ENCODE results near the gene CEP104. TPM values are rescaled to one million over a fixed set of nuclear protein-coding genes. Genes with fewer than 3 reads are reported as not detected.

Gene CEP104
- total RNA-seq, 1 donor from 2014 or later, result 23.8 TPM

DNA sequence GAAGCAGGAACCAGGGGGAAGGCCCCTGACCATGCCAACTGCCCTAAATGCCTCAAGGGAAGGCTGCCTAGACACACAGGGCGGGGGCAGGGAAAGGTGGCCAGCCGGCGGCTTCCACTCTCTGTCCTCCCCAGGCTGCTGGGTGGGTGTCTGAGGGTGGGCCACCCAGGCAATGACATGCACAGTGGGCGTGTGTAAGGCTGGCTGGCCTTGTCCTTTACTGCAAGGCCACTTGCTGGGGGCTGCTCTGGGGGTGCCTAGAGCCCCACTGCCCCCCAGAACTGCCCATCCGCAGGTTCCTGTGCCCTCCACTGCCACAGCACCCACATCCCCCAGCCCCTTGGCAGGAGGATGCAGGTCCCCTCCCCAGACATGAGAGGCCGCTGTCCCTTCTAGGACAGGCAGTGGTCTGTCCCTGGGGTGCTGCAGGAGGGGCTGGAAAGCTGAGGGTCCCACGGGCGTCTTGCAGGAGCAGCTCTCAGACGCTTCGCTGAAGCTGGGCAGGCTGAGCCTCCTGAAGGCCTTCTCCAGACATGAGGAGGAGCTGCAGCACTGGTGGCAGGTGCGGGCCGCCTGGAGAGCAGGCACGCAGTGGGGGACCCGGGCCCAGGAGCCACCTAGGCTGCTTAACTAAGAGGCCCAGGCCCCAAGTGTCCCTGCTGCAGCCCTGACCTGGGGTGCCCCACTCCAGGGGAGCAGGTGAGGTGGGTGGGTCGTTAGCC is 94.7 kb downstream of the CEP104 start:
- DNase-seq, result no peak

Other genes with a start within 250 kb of the CEP104 start
- 100 and 120 TPM in 2 replicates for gene MEGF6, start 245.7 kb downstream of the CEP104 start, total RNA-seq
- gene TPRG1L, start 232.2 kb downstream of the CEP104 start, total RNA-seq, result 29.4 and 32.9 TPM in 2 replicates
- 20.4 and 25.6 TPM in 2 replicates for gene WRAP73, start 207.1 kb downstream of the CEP104 start, total RNA-seq
- not detected in 2 replicates for gene TP73, start 204.7 kb downstream of the CEP104 start, total RNA-seq
- gene CCDC27, start 104.8 kb downstream of the CEP104 start, total RNA-seq, result not detected in 2 replicates
- gene SMIM1, start 84.5 kb downstream of the CEP104 start, total RNA-seq, result 0.56 and 1.5 TPM in 2 replicates
- 42.2 and 50.9 TPM in 2 replicates for gene LRRC47, start 60.7 kb downstream of the CEP104 start, total RNA-seq
- 13.7 and 14.8 TPM in 2 replicates for gene DFFB, start 265 bp upstream of the CEP104 start, total RNA-seq
- gene C1orf174, start 43.1 kb upstream of the CEP104 start, total RNA-seq, result 28.8 and 38.1 TPM in 2 replicates

Data from dermis blood vessel endothelial cell (primary cell).